IMR-90 (cell line): ENCODE results near the gene PAN2.

Source experiments
- BHLHE40 ChIP-seq: fragments of 150-350 bp; IDR thresholded peaks from 2 replicates; pipeline ENCODE4 v1.6.1; 2016; ENCODE audit warnings: mild to moderate bottlenecking, low read depth, low read length
- CEBPB ChIP-seq: IDR thresholded peaks from 2 replicates; pipeline ENCODE4 v1.6.1; 2012; ENCODE audit warnings: low read depth, low read length, improper control_type of control experiment
- CHD1 ChIP-seq: IDR thresholded peaks from 2 replicates; pipeline ENCODE4 v1.6.1; 2012; ENCODE audit warnings: low read depth, low read length, improper control_type of control experiment
- CTCF ChIP-seq: conservative IDR thresholded peaks from 2 replicates; pipeline ENCODE4 v1.5.1; 2012; ENCODE audit warnings: mild to moderate bottlenecking, low read depth, low read length, improper control_type of control experiment
- NFE2L2 ChIP-seq: fragments of 150-350 bp; IDR thresholded peaks from 2 replicates; pipeline ENCODE4 v1.6.1; 2016; ENCODE audit warnings: low read depth, mild to moderate bottlenecking, low read length
- POLR2A ChIP-seq: IDR thresholded peaks from 2 replicates; pipeline ENCODE4 v1.6.1; 2012; ENCODE audit warnings: mild to moderate bottlenecking, low read depth, low read length
- RAD21 ChIP-seq: IDR thresholded peaks from 2 replicates; pipeline ENCODE4 v1.6.1; 2012; ENCODE audit warnings: low read length, improper control_type of control experiment
- RCOR1 ChIP-seq: IDR thresholded peaks from 2 replicates; pipeline ENCODE4 v1.6.1; 2012; ENCODE audit warnings: mild to moderate bottlenecking, low read length, improper control_type of control experiment; ENCODE audit not compliant: insufficient replicate concordance
- RFX5 ChIP-seq: IDR thresholded peaks from 2 replicates; pipeline ENCODE4 v1.8.0; 2012; ENCODE audit warnings: low read depth, mild to moderate bottlenecking, low read length, moderate library complexity
- USF2 ChIP-seq: fragments of 150-350 bp; IDR thresholded peaks from 2 replicates; pipeline ENCODE4 v1.6.1; 2017; ENCODE audit warnings: mild to moderate bottlenecking, antibody characterized with exemption, low read length, low read depth

GRCh38 chr12:56358836-56359532 lies 25.2 kb upstream of the PAN2 start:
- TF ChIP-seq CTCF (no peak), CHD1 (no peak), RAD21 (no peak; the same call in 1 of the 2 replicates), POLR2A (peak; percentile 51; the same call in 1 of the 2 replicates), BHLHE40 (no peak), RFX5 (no peak), USF2 (peak; percentile 65), NFE2L2 (no peak), CEBPB (0 out of 2 replicates have a peak, but pooled peaks have one; percentile 49), RCOR1 (no peak)
